H1 (cell line): ENCODE results near the gene HTR3A. TPM values are rescaled to one million over a fixed set of nuclear protein-coding genes. Genes with fewer than 3 reads are reported as not detected.

Source experiments
- NANOG ChIP-seq: IDR thresholded peaks from 2 replicates; pipeline ENCODE4 v1.6.1; 2011; ENCODE audit warnings: low read length, low read depth, mild to moderate bottlenecking, inconsistent platforms; ENCODE audit not compliant: insufficient read depth, poor library complexity, severe bottlenecking
- polyA plus RNA-seq, 7 experiments: library from polyadenylated mRNA; depleted of rRNA in 3 of 7; stranded (reverse) in 5 of 7; unstranded in 2 of 7; fragments of >200 nt in 5 of 7; fragments of 200-250 nt in 2 of 7; gene quantifications; 1 replicate in 5 of 7; 2 replicates in 1 of 7; 4 replicates in 1 of 7; pipeline versions ENCODE4 v1.2.1 to v1.2.3, GENCODE V29; 2011 to 2013; ENCODE audit warnings: missing spikeins in 2 of 7, mixed read lengths in 2 of 7
- total RNA-seq: library from RNA; stranded (reverse); fragmentation: NEBNext Ultra II Directional; extraction: Animal tissue kit (Norgen Biotek cat#: 25700); gene quantifications from 2 replicates; pipeline ENCODE4 v1.2.1, GENCODE V29; 2021

The HTR3A gene
- total and polyA plus RNA-seq, 2 of the 8 experiments (the other 6 are each of a cell fraction or from before 2014, with no cell fraction given): 7.5 to 8.9 TPM

DNA sequence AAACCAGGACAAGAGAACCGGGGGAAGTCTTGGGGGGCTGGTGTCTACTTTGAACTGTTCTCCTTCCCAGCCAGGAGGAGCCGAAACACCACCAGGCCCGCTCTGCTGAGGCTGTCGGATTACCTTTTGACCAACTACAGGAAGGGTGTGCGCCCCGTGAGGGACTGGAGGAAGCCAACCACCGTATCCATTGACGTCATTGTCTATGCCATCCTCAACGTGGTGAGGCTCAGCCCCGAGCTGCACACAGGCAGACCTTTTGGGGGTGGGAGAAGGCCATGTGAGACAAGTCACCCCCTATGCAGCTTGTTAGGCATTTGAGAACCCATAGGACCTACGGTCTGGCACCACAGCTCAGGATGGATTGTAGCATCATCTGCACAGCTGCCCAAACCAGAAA is 2.8 kb downstream of the HTR3A start (continued):
- TF ChIP-seq NANOG: no peak
- TF ChIP-seq, all 59 proteins: peak for 0
